NCI-H2196 treated with DMSO at 0.1 percent for 48 hours (cell line): ENCODE measurements around the gene MRPL33.
"Not testable (repeated sequence)": the region's sequence is repeated elsewhere in the genome, so short reads cannot be mapped to it uniquely, and the experiment has no call there.

ENCODE experiments used
- DNase-seq: peaks from one replicate; lab custom pipeline; 2025; ENCODE audit not compliant: unreplicated experiment; lab: John Stamatoyannopoulos, UW

Gene MRPL33

GRCh38 chr2:27739058-27739373 lies 32.5 kb upstream of the MRPL33 start:
- no peak for DNase-seq

GRCh38 chr2:27741673-27742072 lies 29.8 kb upstream of the MRPL33 start:
- no peak for DNase-seq

- no peak for DNase-seq
These were observed 28.9 kb upstream of the MRPL33 start for GRCh38 chr2:27742571-27742970.

GRCh38 chr2:27745494-27745893 lies 26.0 kb upstream of the MRPL33 start:
- DNase-seq: not testable (repeated sequence)

GRCh38 chr2:27746325-27746724 lies 25.2 kb upstream of the MRPL33 start:
- DNase-seq: no peak

GRCh38 chr2:27747827-27748352 lies 23.6 kb upstream of the MRPL33 start:
- DNase-seq: no peak

GRCh38 chr2:27748803-27749554 lies 22.5 kb upstream of the MRPL33 start:
- not testable (repeated sequence) for DNase-seq

GRCh38 chr2:27751377-27751776 lies 20.1 kb upstream of the MRPL33 start:
- no peak for DNase-seq

GRCh38 chr2:27752551-27753237 lies 18.8 kb upstream of the MRPL33 start:
- no peak for DNase-seq

- DNase-seq: no peak
These were observed 17.4 kb upstream of the MRPL33 start for GRCh38 chr2:27754138-27754588.

GRCh38 chr2:27754831-27755230 lies 16.7 kb upstream of the MRPL33 start:
- DNase-seq: no peak

- DNase-seq: no peak
These were observed 15.4 kb upstream of the MRPL33 start for GRCh38 chr2:27756091-27756490.

- DNase-seq: no peak
These were observed 14.7 kb upstream of the MRPL33 start for GRCh38 chr2:27756544-27757498.

GRCh38 chr2:27762951-27763906 lies 8.3 kb upstream of the MRPL33 start:
- DNase-seq: no peak

- no peak for DNase-seq
These were observed 7.6 kb upstream of the MRPL33 start for GRCh38 chr2:27763907-27764267.

- not testable (repeated sequence) for DNase-seq
These were observed 7.0 kb upstream of the MRPL33 start for GRCh38 chr2:27764526-27764925.

GRCh38 chr2:27765621-27766286 lies 5.8 kb upstream of the MRPL33 start:
- no peak for DNase-seq

GRCh38 chr2:27766287-27766661 lies 5.2 kb upstream of the MRPL33 start:
- no peak for DNase-seq

- no peak for DNase-seq
These were observed 344 bp upstream of the MRPL33 start for GRCh38 chr2:27771202-27771547.

- DNase-seq: no peak
These were observed 1.3 kb downstream of the MRPL33 start for GRCh38 chr2:27772804-27773203.
